Cardiac septum (tissue), 1 donor: ENCODE data around the gene KCNJ5. TPM values are rescaled to one million over a fixed set of nuclear protein-coding genes. Genes with fewer than 3 reads are reported as not detected.

Experiments
- DNase-seq: peaks from one replicate; pipeline ENCODE4 v3.0.0-alpha.2; 2020; ENCODE audit warnings: low spot score
- intact Hi-C: fragments of 100-400 bp; cut with DNase I; formaldehyde crosslinking; loops from one replicate; pipeline ENCODE4 v1.14.0; 2022
- total RNA-seq: library from RNA; stranded (reverse); fragmentation: NEBNext Ultra II Directional; extraction: Animal tissue kit (Norgen Biotek cat#: 25700); gene quantifications from one replicate; pipeline ENCODE4 v1.2.1, GENCODE V29; 2021
- donor health status: DM: no; HTN: no; CAD: no.

KCNJ5 gene
- total RNA-seq, 1 donor from 2014 or later: 12.1 TPM

- intact Hi-C loops: no loop called here
- no peak for DNase-seq
Measured at GRCh38 chr11:128968916-128969315, 77.8 kb downstream of the KCNJ5 start.

Other genes starting within 250 kb of the KCNJ5 start
- gene FLI1, start 197.3 kb upstream of the KCNJ5 start, total RNA-seq: 18.9 TPM
- gene KCNJ1, start 24.1 kb upstream of the KCNJ5 start, total RNA-seq: not detected
- gene TP53AIP1, start 51.5 kb downstream of the KCNJ5 start, total RNA-seq: not detected